Measurements from ENCODE around the gene VSIG4.
"Not testable (repeated sequence)": the region's sequence is repeated elsewhere in the genome, so short reads cannot be mapped to it uniquely, and the experiment has no call there.

VSIG4 gene, protein sequence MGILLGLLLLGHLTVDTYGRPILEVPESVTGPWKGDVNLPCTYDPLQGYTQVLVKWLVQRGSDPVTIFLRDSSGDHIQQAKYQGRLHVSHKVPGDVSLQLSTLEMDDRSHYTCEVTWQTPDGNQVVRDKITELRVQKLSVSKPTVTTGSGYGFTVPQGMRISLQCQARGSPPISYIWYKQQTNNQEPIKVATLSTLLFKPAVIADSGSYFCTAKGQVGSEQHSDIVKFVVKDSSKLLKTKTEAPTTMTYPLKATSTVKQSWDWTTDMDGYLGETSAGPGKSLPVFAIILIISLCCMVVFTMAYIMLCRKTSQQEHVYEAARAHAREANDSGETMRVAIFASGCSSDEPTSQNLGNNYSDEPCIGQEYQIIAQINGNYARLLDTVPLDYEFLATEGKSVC

GRCh38 chrX:66039944-66040343 is at the start of gene VSIG4:
VSIG4 (minus strand) TSS chrX:66040080; CDS start chrX:66039998, 82 bp downstream.
- DNase-seq (ENCODE audit: low spot score), result no peak

GRCh38 chrX:66076801-66077200 is 36.9 kb upstream of the VSIG4 start:
- no peak for DNase-seq (ENCODE audit: low spot score)

DNA sequence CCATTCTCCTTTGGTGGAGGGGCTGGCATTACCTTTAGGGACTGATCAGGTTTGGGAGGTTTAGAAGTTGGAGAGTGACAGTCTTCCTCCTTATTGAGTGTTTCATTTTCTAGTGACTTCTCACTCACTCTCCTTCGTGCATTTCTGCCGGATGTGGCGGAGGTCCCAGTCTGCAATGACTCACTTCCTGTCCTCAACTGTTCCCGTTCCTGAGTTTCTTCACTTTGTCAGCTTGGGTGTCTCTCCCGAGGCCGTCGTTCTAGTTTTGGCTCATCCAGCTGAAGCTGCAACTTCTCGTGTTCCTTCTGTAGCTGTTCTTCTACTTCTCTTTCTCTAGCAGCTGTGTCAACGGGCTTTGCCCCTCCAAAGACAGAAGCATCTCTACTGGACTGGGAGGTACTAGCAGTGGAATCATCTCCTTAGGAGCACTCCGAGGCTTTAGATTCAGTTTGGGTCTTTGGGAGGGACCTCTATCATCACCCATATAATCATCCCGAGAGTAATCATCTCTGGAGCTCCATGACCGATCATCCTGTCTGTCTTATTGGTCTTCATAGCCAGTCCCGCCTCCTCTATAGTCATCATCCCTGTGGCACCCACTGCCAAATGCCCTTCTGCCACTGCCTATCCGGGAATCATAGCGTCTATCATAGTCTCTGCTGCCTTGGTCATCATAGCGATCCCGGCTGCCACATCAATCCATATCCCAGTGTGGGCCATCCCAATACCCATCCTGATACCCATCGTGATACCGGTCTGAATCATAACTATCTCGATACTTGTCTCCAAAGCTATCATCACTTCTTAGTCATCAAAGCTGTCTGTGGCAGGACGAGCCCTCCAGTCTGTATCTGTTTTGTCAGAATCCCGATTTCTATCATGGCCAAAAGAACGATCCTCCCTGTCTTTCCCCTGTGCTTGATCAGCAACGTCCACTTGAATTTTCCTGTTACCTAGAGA is 35.3 kb upstream of the VSIG4 start:
- no peak for DNase-seq (ENCODE audit: low spot score)

- no peak for DNase-seq (ENCODE audit: low spot score)
Measured at GRCh38 chrX:66071126-66071525, 31.2 kb upstream of the VSIG4 start.

- DNase-seq (ENCODE audit: low spot score), result no peak
Measured at GRCh38 chrX:66064261-66064660, 24.4 kb upstream of the VSIG4 start.

DNA sequence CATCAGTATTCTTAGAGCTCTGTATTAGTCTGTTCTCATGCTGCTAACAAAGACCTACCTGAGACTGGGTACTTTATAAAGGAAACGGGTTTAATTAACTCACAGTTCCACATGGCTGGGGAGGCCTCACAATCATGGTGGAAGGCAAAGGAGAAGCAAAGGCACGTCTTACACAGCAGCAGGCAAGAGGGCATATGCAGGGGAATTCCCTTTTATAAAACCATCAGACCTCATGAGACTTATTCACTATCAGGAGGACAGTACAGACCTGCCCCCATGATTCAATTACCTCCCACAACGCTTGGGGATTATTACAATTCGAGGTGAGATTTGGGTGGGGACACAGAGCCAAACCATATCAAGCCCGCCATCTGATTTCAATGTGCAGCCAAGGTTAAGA is 17.1 kb upstream of the VSIG4 start:
- not testable (repeated sequence) for DNase-seq (ENCODE audit: low spot score)

GRCh38 chrX:66054978-66055377 is 15.1 kb upstream of the VSIG4 start:
- DNase-seq (ENCODE audit: low spot score), result no peak

GRCh38 chrX:66053414-66053813 is 13.5 kb upstream of the VSIG4 start:
- DNase-seq (ENCODE audit: low spot score), result no peak

- DNase-seq (ENCODE audit: low spot score), result no peak
Measured at GRCh38 chrX:66051980-66052379, 12.1 kb upstream of the VSIG4 start.

- DNase-seq (ENCODE audit: low spot score), result no peak
Measured at GRCh38 chrX:66050140-66050569, 10.3 kb upstream of the VSIG4 start.

DNA sequence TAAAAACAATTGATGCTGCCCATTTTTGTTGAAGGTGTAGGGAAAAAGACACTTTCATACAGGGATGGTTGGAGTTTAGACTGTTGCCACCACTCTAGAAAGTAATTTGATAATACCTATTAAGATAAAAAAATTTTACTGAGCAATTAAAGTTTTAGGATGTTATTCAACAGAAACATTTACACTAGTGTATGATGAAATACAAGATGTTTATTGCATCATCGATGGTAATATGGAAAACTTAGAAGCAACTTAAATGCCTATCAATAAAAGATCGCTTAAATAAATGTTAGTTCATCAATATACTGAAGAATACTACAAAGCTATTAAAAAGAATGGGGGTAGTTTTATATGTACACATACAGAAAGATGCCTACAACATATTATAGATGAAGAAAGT is 9.2 kb upstream of the VSIG4 start:
- DNase-seq (ENCODE audit: low spot score), result no peak

- DNase-seq (ENCODE audit: low spot score), result no peak
Measured at GRCh38 chrX:66046612-66047235, 6.8 kb upstream of the VSIG4 start.

DNA sequence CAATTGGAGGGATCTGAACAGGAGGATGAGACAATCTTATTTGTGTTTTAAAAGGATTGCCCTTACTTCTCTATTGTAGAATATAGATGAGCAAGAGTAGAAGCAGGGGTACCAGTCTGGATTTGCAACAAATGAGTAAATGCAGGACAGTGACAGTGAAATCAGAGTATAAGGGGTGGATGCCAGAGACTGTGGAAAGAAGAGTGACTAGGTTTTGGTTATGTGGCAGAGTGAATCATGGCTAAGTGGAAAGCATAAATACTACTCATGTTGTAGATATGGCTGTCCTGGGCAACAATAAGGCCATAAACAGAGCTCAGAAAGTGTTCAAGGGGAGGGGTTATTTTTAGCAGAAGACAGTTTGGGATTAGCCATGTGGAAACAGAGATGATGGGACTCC is 6.0 kb upstream of the VSIG4 start:
- no peak for DNase-seq (ENCODE audit: low spot score)

DNA sequence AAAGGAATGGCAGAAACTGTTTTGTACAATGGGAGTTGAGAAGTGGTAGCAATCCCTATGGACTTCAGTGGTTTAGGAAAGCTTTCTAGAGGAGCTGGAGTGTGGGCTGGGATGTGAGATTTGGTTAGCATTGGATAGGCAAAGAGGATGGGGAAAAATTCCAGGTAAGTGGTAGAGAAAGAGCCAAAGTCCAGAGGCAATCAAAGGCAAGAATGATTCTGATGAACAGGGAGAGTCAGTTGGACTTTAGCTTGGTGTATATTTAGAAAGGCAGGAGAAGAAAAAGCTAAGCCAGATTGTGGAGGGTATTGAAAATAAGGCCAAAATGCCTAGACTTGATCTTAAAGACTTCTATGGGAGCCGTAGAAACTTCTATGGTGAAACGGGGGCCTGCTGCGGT is 3.7 kb upstream of the VSIG4 start:
- DNase-seq (ENCODE audit: low spot score), result no peak

DNA sequence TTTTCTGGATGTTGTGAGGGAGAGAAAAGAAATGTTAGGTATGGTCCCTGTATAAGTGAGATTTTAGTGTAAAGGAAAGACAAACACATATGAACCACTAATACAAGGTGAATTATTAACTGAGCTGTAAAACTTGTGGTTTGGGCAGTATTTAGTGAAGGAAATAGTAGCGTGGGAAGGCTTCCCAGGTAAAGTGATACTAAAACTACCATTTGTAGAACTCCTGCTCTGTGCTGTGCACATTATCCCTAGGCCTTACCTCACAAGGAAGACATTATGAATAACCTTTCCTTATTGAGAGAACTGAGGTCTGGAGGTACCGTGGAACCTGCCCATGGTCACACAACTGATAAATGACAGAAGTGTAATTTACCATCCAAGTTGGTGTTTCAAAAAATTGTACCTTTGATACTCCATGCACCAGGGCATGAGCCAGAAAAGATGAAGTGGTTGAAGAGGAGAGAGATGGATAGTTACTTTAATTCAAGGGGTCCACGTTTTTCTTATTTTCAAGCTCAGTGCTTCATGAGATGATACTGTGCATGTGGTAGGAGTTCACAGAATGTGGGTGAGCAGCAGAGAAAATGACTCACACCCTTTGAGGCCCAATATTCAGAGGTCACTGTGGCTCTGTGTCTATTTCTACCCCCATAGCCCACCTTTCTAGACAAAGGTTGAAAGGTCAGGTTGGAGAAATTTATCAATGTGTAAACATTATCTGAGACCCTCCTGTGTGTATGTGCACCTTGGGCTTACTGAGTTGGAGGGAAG is 2.6 kb upstream of the VSIG4 start:
- no peak for DNase-seq (ENCODE audit: low spot score)

DNA sequence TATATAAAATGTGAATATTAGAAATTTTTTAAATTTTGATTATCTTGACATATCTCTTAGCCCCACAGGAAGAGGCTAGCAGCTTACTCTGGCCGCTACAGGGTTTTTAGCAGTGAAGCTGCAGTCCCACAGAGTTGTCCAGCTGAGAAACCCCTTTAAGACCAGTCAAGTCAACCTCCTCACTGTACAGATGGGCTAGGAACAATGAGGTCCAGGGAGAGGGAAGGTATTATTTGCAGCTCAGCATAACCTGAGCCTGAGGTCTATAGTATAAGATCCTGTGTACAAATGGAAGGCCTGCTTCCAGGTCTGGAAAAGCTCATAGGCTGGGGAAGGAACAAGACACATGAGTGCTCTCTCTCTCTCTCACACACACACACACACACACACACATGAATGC is 1.8 kb downstream of the VSIG4 start:
- DNase-seq (ENCODE audit: low spot score), result no peak

DNA sequence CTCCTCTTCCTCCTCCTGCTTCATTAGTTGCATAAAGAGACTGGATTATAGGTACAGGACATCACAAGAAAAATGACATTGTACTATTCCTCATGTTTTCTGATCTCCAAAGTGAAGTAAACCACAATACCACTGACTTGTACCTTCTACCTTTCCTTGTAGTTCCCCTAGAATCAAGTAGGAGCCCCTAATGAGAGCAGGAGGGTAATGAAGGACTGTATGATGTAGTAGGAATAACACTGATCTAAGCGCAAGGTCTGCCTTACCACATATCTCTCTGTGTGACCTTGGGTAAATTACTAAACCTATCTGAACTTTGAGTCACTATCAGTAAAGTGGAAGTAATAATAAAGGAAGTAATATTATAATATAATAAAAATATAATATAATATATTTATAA is 3.6 kb downstream of the VSIG4 start:
- no peak for DNase-seq (ENCODE audit: low spot score)

DNA sequence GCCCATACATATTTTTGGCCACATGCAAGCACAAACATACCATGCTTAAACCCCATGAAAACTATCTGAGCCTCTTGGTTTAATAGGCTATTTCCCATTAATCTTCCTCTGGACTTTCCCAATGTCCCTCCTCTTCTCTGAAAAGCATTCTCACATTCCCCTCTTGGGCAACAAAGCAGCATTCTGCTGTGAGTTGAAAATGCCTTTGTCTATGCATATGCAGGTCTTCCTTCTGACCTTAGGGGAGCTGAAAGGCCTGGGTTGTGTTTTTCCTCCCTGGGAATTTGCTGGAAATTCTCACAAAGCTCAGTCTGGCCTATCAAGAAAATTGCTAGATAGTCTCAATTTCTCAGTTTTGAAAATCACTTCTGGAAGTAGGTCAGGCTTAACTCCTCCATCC is 4.2 kb downstream of the VSIG4 start:
- DNase-seq (ENCODE audit: low spot score), result no peak

- no peak for DNase-seq (ENCODE audit: low spot score)
Measured at GRCh38 chrX:66030505-66031317, 9.2 kb downstream of the VSIG4 start.

DNA sequence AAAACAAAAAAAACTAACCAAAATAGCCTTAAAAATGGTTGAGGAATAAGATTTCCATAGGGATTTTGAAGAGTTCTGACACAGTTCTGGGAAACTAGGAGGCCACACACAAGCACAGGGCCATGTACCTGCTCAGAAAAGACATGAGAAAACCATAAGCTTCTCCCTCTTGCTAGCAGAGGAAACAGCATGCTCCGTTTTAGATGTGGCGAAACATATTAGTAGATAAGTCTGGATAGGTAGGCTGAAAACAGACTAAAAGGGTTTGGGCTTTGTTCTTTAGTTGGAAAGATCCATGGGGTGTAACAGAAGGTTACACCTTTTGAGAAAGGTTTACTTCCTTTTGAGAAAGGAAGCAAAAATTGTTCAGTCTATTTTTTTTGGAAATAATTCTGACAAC is 10.9 kb downstream of the VSIG4 start:
- DNase-seq (ENCODE audit: low spot score), result no peak

- DNase-seq (ENCODE audit: low spot score), result no peak
Measured at GRCh38 chrX:66024570-66024969, 15.3 kb downstream of the VSIG4 start.
